H1 (cell line): ENCODE measurements around the gene ZNF143. TPM values are rescaled to one million over a fixed set of nuclear protein-coding genes. Genes with fewer than 3 reads are reported as not detected.

Source experiments
- CHD7 ChIP-seq: fragments of 300-600 bp; sonication (generic); IDR thresholded peaks from 2 replicates; pipeline ENCODE4 v1.7.1; 2012; ENCODE audit warnings: low read length, moderate library complexity, mild to moderate bottlenecking, inconsistent platforms; ENCODE audit not compliant: insufficient replicate concordance
- polyA plus RNA-seq, 7 experiments: library from polyadenylated mRNA; depleted of rRNA in 3 of 7; stranded (reverse) in 5 of 7; unstranded in 2 of 7; fragments of >200 nt in 5 of 7; fragments of 200-250 nt in 2 of 7; gene quantifications; 1 replicate in 5 of 7; 2 replicates in 1 of 7; 4 replicates in 1 of 7; pipeline versions ENCODE4 v1.2.1 to v1.2.3, GENCODE V29; 2011 to 2013; ENCODE audit warnings: missing spikeins in 2 of 7, mixed read lengths in 2 of 7
- total RNA-seq: library from RNA; stranded (reverse); fragmentation: NEBNext Ultra II Directional; extraction: Animal tissue kit (Norgen Biotek cat#: 25700); gene quantifications from 2 replicates; pipeline ENCODE4 v1.2.1, GENCODE V29; 2021

ZNF143 gene
- total and polyA plus RNA-seq, 2 of the 8 experiments (the other 6 are each of a cell fraction or from before 2014, with no cell fraction given) = 43.0 to 69.2 TPM

- no peak for TF ChIP-seq CHD7
Observed at GRCh38 chr11:9460322-9461062, at the start of gene ZNF143 (continued).
